Fibroblast of lung (primary cell): ENCODE data around the gene HMG20A. TPM values are rescaled to one million over a fixed set of nuclear protein-coding genes. Genes with fewer than 3 reads are reported as not detected.

ENCODE experiments used
- DNase-seq, 2 donors: peaks; one replicate each; pipeline versions ENCODE4 v3.0.0 to v3.0.0-alpha.2; 2010; ENCODE audit warnings: low read depth in 2 of 2
- H2AFZ ChIP-seq: 2 replicates; pipeline ENCODE4 v1.5.1; 2012; ENCODE audit warnings: low read length, control low read depth, inconsistent platforms
- H3K27ac ChIP-seq: 2 replicates; pipeline ENCODE4 v1.5.1; 2011; ENCODE audit warnings: low read length, control low read depth; ENCODE audit not compliant: insufficient read depth
- H3K27me3 ChIP-seq: 2 replicates; pipeline ENCODE4 v1.5.1; 2011; ENCODE audit warnings: mild to moderate bottlenecking, low read length; ENCODE audit not compliant: control insufficient read depth, insufficient read depth
- H3K36me3 ChIP-seq: 2 replicates; pipeline ENCODE4 v1.5.1; 2011; ENCODE audit warnings: low read length; ENCODE audit not compliant: control insufficient read depth, insufficient read depth
- H3K4me1 ChIP-seq: 2 replicates; pipeline ENCODE4 v1.5.1; 2011; ENCODE audit warnings: low read length; ENCODE audit not compliant: control insufficient read depth, insufficient read depth; ENCODE audit errors: extremely low read depth
- H3K4me2 ChIP-seq: 2 replicates; pipeline ENCODE4 v1.5.1; 2011; ENCODE audit warnings: low read length, control low read depth; ENCODE audit not compliant: insufficient read depth; ENCODE audit errors: extremely low read depth
- H3K4me3 ChIP-seq, 4 experiments: fragments of 200-600 bp in 1 of 4; sonication (generic) in 1 of 4; replicated peaks in 1 of 4; 2 replicates each; pipeline ENCODE4 v1.5.1; 2011 to 2016; ENCODE audit warnings: low read length in 4 of 4, low read depth in 3 of 4, mild to moderate bottlenecking in 3 of 4, control low read depth in 2 of 4, inconsistent platforms in 1 of 4, mixed read lengths in 1 of 4; ENCODE audit not compliant: insufficient read depth in 1 of 4; ENCODE audit errors: control extremely low read depth in 1 of 4
- H3K79me2 ChIP-seq: 2 replicates; pipeline ENCODE4 v1.5.1; 2012; ENCODE audit warnings: mild to moderate bottlenecking, low read length, inconsistent platforms; ENCODE audit not compliant: control insufficient read depth, insufficient read depth
- H3K9ac ChIP-seq: 2 replicates; pipeline ENCODE4 v1.5.1; 2011; ENCODE audit warnings: mild to moderate bottlenecking, low read length, control low read depth; ENCODE audit not compliant: insufficient read depth
- H3K9me3 ChIP-seq: 2 replicates; pipeline ENCODE4 v1.5.1; 2012; ENCODE audit warnings: low read depth, low read length; ENCODE audit not compliant: control insufficient read depth, insufficient read depth
- H4K20me1 ChIP-seq: 2 replicates; pipeline ENCODE4 v1.5.1; 2011; ENCODE audit warnings: low read length; ENCODE audit not compliant: control insufficient read depth, insufficient read depth; ENCODE audit errors: extremely low read depth
- EZH2 ChIP-seq: IDR thresholded peaks from 2 replicates; pipeline ENCODE4 v1.5.1; 2012; ENCODE audit warnings: low read length, control low read depth, mild to moderate bottlenecking; ENCODE audit errors: missing control alignments
- polyA plus RNA-seq, 2 donors: library from polyadenylated mRNA; depleted of rRNA in 1 of 2; stranded (reverse) in 1 of 2; unstranded in 1 of 2; fragments of >200 nt; gene quantifications; 2 replicates each; pipeline ENCODE4 v1.2.1, GENCODE V29; 2011 to 2012; ENCODE audit warnings: missing spikeins in 1 of 2
- total RNA-seq: library from RNA; depleted of rRNA; stranded (reverse); fragments of >200 nt; gene quantifications from 2 replicates; pipeline ENCODE4 v1.2.1, GENCODE V29; 2014
- TF ChIP-seq, protein P1 (sequence below), 2 donors: IDR thresholded peaks in 1 of 2; conservative IDR thresholded peaks in 1 of 2; 1 replicate in 1 of 2; 2 replicates in 1 of 2; pipeline ENCODE4 v1.5.1; 2011 to 2012; ENCODE audit warnings: low read length in 2 of 2, control low read depth in 1 of 2, inconsistent platforms in 1 of 2, low read depth in 1 of 2, mild to moderate bottlenecking in 1 of 2

HMG20A gene
- total and polyA plus RNA-seq, 2 donors (not counting 1 experiment from before 2014, with no cell fraction given) = 26.3 to 38.0 TPM

DNA sequence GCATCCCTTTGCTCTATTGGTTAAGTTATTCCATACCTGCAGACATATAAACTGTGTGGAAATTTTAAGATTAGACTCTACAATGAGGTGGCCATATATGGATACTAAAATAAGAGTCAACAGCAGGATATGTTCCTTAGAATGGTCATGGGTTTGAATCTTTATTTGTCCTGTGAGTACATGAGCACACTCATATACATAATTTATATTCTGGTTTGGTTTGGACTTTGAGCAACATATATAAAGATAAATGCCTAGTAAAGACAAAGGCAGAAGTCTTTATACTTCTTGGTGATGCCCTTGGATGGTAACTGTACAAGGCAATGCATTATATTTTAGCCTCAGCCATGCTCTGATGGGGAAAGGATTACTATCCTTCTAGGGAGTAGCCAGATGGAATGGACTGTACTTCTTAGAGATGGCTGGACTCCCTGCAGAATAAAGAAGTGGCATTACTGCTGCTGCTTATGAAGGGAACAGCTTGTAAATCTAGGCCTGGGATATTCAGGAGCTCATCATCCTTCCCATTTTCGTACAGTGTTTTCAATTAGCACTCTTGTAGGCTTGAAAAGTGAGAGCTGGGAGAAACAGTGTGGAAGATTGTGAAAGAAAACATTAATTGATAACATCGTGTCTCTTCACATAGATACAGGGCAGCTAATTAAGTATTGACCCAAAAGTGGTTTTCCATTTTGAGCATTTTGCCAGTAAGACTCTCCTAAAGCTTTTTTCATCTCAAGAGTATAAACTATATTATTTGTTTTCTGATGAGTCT lies 60.4 kb downstream of the HMG20A start:
- no peak overlapping the region for H3K4me3 ChIP-seq
- no peaks in the 10 kb centered on the region for H3K79me2 ChIP-seq
- H3K4me2 ChIP-seq = no peak overlapping the region
- H3K36me3 ChIP-seq = no peaks in the 10 kb centered on the region
- no peak overlapping the region for H2AFZ ChIP-seq
- no peak for DNase-seq
- TF ChIP-seq EZH2 = no peak
- TF ChIP-seq, protein P1, sequence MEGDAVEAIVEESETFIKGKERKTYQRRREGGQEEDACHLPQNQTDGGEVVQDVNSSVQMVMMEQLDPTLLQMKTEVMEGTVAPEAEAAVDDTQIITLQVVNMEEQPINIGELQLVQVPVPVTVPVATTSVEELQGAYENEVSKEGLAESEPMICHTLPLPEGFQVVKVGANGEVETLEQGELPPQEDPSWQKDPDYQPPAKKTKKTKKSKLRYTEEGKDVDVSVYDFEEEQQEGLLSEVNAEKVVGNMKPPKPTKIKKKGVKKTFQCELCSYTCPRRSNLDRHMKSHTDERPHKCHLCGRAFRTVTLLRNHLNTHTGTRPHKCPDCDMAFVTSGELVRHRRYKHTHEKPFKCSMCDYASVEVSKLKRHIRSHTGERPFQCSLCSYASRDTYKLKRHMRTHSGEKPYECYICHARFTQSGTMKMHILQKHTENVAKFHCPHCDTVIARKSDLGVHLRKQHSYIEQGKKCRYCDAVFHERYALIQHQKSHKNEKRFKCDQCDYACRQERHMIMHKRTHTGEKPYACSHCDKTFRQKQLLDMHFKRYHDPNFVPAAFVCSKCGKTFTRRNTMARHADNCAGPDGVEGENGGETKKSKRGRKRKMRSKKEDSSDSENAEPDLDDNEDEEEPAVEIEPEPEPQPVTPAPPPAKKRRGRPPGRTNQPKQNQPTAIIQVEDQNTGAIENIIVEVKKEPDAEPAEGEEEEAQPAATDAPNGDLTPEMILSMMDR (conservative IDR thresholded peaks at IDR 0.05 in 1 of 2, IDR thresholded peaks at IDR 0.05 in 1 of 2; ENCODE audit: low read depth in 1 of 2, low read length in 2 of 2) = no peak
- no peak overlapping the region for H3K27ac ChIP-seq
- no peak overlapping the region for H3K9ac ChIP-seq
- H3K4me1 ChIP-seq = peaks cover 24% of the 10 kb centered on the region
- no peaks in the 10 kb centered on the region for H3K27me3 ChIP-seq
- H3K9me3 ChIP-seq = no peaks in the 10 kb centered on the region
- no peaks in the 10 kb centered on the region for H4K20me1 ChIP-seq

DNA sequence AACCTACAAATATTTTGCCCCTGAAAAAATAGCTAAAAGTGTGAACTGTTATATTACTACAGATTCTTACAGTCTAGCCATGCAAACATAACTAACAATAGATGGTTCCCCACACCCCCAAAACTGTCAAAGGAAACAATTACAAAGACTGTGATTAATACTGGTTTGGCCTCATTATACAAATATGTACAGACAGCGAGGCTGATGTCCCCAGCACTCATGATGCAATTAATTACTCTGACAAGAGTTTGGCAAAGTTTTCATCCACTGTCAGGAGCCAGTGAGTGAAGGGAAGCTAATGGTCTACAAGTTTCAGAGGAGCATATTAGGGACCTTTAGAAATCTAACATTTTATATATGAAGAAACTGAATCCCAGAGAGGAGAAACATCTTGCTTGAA lies 61.0 kb downstream of the HMG20A start:
- TF ChIP-seq EZH2 = no peak
- TF ChIP-seq, protein P1 (conservative IDR thresholded peaks at IDR 0.05 in 1 of 2, IDR thresholded peaks at IDR 0.05 in 1 of 2; ENCODE audit: low read depth in 1 of 2, low read length in 2 of 2) = no peak
- no peaks in the 10 kb centered on the region for H4K20me1 ChIP-seq
- no peak overlapping the region for H3K4me3 ChIP-seq
- H3K27me3 ChIP-seq = no peaks in the 10 kb centered on the region
- no peak overlapping the region for H3K27ac ChIP-seq
- H3K4me2 ChIP-seq = no peak overlapping the region
- no peak overlapping the region for H2AFZ ChIP-seq
- H3K79me2 ChIP-seq = no peaks in the 10 kb centered on the region
- H3K9me3 ChIP-seq = no peaks in the 10 kb centered on the region
- peaks cover 24% of the 10 kb centered on the region for H3K4me1 ChIP-seq
- no peak overlapping the region for H3K9ac ChIP-seq
- H3K36me3 ChIP-seq = no peaks in the 10 kb centered on the region
- DNase-seq = peak; percentile 63 to 84

- Histone ChIP-seq H3K4me3 (no peak overlapping the region), H3K79me2 (no peaks in the 10 kb centered on the region), H3K9ac (no peak overlapping the region), H3K27me3 (no peaks in the 10 kb centered on the region), H2AFZ (no peak overlapping the region), H3K9me3 (no peaks in the 10 kb centered on the region), H3K4me1 (peaks cover 24% of the 10 kb centered on the region), H3K4me2 (no peak overlapping the region), H4K20me1 (no peaks in the 10 kb centered on the region), H3K27ac (no peak overlapping the region), H3K36me3 (no peaks in the 10 kb centered on the region)
- peak; percentile 78 to 90 for DNase-seq
- TF ChIP-seq, protein P1 (conservative IDR thresholded peaks at IDR 0.05 in 1 of 2, IDR thresholded peaks at IDR 0.05 in 1 of 2; ENCODE audit: low read depth in 1 of 2, low read length in 2 of 2) = no peak
- no peak for TF ChIP-seq EZH2
Observed at GRCh38 chr15:77482570-77482969, 61.9 kb downstream of the HMG20A start.
